GM10847 (cell line): Measurements from ENCODE around the gene GPR15.

Experiments used
- POLR2A ChIP-seq: IDR thresholded peaks from 2 replicates; pipeline ENCODE4 v1.6.1; 2011; ENCODE audit not compliant: insufficient read length; ENCODE audit errors: extremely low read depth

GPR15 gene

DNA sequence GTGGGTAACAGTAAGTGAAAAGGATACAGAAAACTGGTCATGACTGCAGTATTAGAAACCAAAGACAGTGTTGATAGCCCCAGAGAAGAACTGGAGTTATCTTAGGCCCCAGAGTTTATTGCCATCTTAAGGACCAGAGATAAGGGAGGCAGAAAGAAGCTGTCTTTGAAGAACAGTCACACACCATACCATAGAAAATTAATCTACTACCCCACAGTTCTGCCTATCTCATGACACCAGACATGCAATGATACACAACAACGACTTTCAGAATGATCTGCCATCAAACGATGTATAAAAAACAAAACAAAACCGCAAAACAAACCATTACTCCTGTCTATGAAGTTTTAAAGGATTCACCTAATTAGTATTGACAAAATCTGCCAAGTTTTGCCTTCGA, 52.0 kb downstream of the GPR15 start:
- no peak for TF ChIP-seq POLR2A
